ENCODE data around the gene ANXA4.

DNA sequence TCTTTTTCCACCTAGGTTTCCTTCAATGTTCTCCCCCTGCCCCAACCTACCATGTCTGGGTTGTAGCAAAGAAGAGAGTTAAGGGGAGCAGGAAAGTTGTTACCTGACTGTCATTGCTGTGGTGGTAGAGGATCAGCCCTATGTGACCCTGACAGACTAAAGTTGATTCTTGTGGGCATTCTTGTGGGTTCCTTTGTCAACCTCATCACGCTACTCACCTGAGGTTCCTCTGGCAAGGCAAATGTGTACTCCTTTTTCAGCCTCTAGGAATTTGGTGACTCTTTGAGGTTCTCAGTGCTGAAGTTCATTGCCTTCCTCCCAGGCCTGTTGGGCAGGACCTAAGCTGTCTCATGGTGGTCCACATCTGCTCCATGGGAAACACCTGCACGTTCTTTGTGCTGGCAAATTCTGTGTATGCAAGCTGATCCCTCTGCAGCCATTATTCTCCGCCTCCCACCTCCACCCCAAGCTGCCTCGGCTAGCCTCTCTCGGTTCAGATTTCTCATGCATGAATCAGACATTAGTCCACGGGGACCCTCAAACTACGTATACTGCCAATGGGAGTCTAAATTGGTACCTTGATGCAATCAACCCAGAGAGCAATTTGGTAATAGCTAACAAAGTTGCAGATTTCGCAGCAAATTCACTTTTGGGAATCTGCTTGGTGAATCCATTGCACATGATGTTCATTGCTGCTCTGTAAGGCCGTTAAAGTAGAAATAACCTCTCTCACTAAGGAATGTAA lies 86.0 kb downstream of the ANXA4 start:
- TF ChIP-seq, protein P1, sequence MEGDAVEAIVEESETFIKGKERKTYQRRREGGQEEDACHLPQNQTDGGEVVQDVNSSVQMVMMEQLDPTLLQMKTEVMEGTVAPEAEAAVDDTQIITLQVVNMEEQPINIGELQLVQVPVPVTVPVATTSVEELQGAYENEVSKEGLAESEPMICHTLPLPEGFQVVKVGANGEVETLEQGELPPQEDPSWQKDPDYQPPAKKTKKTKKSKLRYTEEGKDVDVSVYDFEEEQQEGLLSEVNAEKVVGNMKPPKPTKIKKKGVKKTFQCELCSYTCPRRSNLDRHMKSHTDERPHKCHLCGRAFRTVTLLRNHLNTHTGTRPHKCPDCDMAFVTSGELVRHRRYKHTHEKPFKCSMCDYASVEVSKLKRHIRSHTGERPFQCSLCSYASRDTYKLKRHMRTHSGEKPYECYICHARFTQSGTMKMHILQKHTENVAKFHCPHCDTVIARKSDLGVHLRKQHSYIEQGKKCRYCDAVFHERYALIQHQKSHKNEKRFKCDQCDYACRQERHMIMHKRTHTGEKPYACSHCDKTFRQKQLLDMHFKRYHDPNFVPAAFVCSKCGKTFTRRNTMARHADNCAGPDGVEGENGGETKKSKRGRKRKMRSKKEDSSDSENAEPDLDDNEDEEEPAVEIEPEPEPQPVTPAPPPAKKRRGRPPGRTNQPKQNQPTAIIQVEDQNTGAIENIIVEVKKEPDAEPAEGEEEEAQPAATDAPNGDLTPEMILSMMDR (IDR thresholded peaks at IDR 0.05): no peak
- no peak for TF ChIP-seq EZH2phosphoT487 (IDR thresholded peaks at IDR 0.05)
